Calu3 (cell line): ENCODE measurements around the gene PAX7. TPM values are rescaled to one million over a fixed set of nuclear protein-coding genes. Genes with fewer than 3 reads are reported as not detected.

Experiments
- BruUV-seq: library from RNA; stranded (reverse); fragments of 400-500 nt; replicated peaks from 2 replicates; lab custom pipeline; 2021; lab: Mats Ljungman, UMichigan
- CTCF ChIA-PET: fragments of 300-600 bp; sonication (Branson Sonifier 250); formaldehyde crosslinking; loops from one replicate; lab custom pipeline; 2022; ENCODE audit warnings: antibody characterized with exemption; lab: Charles Lee
- DNase-seq: peaks from one replicate; pipeline ENCODE4 v3.0.0; 2022
- H3K27ac Mint-ChIP-seq: one replicate; pipeline ENCODE4 v1.8.0; 2022; ENCODE audit warnings: mixed read lengths; ENCODE audit not compliant: unreplicated experiment
- H3K27me3 Mint-ChIP-seq: one replicate; pipeline ENCODE4 v1.8.0; 2022; ENCODE audit warnings: mixed read lengths; ENCODE audit not compliant: unreplicated experiment
- H3K36me3 Mint-ChIP-seq: one replicate; pipeline ENCODE4 v1.8.0; 2022; ENCODE audit warnings: mild to moderate bottlenecking, moderate library complexity, mixed read lengths; ENCODE audit not compliant: insufficient read depth, unreplicated experiment
- H3K4me1 Mint-ChIP-seq: one replicate; pipeline ENCODE4 v1.8.0; 2022; ENCODE audit warnings: mild to moderate bottlenecking, low read depth, mixed read lengths; ENCODE audit not compliant: unreplicated experiment
- H3K4me3 Mint-ChIP-seq: one replicate; pipeline ENCODE4 v1.8.0; 2022; ENCODE audit warnings: mild to moderate bottlenecking, low read depth, moderate library complexity, mixed read lengths; ENCODE audit not compliant: unreplicated experiment
- H3K9me3 Mint-ChIP-seq: one replicate; pipeline ENCODE4 v1.8.0; 2022; ENCODE audit warnings: low read depth, mixed read lengths; ENCODE audit not compliant: unreplicated experiment
- intact Hi-C: fragments of 100-400 bp; cut with micrococcal nuclease; formaldehyde crosslinking; loops from one replicate; pipeline ENCODE4 v1.10.0; 2022; ENCODE audit not compliant: unreplicated experiment
- total RNA-seq: library from RNA; stranded (reverse); gene quantifications from 2 replicates; pipeline ENCODE4 v1.2.3, GENCODE V29; 2022
- TF ChIP-seq, protein P1 (sequence below): fragments of 200-600 bp; IDR thresholded peaks from one replicate; pipeline ENCODE4 v1.8.0; 2022; ENCODE audit warnings: antibody characterized with exemption; ENCODE audit not compliant: unreplicated experiment

Gene PAX7
- total RNA-seq, 1 experiment from 2014 or later = not detected

DNA sequence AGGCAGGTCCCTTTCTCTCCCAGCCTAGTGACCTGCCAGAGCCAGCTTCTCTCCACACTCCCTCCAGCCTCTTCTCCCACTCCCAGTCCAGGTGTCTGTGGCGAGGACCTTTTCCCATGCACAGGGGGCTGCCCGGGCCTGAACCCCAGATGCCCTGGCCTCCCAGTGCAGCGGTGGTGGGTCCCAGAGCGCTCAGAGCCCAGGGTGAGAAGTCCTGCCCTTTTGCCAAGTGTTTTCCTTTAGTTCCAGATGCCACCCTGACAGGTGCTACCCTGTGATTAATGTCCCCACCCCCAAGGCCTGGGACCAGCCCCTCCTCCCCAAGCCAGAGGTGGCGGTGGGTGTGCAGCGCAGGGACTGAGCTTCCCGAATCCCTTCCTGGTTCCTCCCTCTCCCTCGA is 90.4 kb downstream of the PAX7 start:
- no TSS peak for BruUV-seq
- CTCF ChIA-PET = no interaction called here
- peaks cover 92% of the 10 kb centered on the region for H3K27me3 Mint-ChIP-seq
- H3K27ac Mint-ChIP-seq = no peak overlapping the region
- no peaks in the 10 kb centered on the region for H3K36me3 Mint-ChIP-seq
- H3K4me1 Mint-ChIP-seq = no peaks in the 10 kb centered on the region
- intact Hi-C loops = no loop called here
- no peak overlapping the region for H3K4me3 Mint-ChIP-seq
- TF ChIP-seq, protein P1, sequence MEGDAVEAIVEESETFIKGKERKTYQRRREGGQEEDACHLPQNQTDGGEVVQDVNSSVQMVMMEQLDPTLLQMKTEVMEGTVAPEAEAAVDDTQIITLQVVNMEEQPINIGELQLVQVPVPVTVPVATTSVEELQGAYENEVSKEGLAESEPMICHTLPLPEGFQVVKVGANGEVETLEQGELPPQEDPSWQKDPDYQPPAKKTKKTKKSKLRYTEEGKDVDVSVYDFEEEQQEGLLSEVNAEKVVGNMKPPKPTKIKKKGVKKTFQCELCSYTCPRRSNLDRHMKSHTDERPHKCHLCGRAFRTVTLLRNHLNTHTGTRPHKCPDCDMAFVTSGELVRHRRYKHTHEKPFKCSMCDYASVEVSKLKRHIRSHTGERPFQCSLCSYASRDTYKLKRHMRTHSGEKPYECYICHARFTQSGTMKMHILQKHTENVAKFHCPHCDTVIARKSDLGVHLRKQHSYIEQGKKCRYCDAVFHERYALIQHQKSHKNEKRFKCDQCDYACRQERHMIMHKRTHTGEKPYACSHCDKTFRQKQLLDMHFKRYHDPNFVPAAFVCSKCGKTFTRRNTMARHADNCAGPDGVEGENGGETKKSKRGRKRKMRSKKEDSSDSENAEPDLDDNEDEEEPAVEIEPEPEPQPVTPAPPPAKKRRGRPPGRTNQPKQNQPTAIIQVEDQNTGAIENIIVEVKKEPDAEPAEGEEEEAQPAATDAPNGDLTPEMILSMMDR = no peak
- H3K9me3 Mint-ChIP-seq = no peaks in the 10 kb centered on the region
- DNase-seq = no peak

DNA sequence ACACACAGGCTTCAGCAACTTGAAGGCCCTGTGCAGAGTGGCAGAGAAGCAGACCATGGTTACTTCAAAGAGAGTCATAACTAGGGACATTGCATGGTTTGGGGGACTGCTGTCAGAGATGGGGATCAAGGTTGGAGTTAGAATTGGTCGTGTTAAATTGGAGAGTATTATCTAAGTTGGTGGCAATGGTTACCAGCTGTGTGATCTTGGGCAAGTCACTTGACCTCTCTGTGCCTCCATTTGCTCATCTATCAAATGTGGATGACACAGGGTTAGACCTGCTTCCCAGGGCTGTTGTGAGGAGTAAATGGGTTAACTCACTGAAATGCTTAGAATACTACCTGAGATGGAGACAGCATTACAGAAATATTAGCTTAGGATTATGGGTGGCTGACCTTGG is 91.1 kb downstream of the PAX7 start:
- no peaks in the 10 kb centered on the region for H3K9me3 Mint-ChIP-seq
- no TSS peak for BruUV-seq
- no peaks in the 10 kb centered on the region for H3K4me1 Mint-ChIP-seq
- H3K36me3 Mint-ChIP-seq = no peaks in the 10 kb centered on the region
- intact Hi-C loops = no loop called here
- CTCF ChIA-PET = no interaction called here
- TF ChIP-seq, protein P1 = no peak
- no peak overlapping the region for H3K4me3 Mint-ChIP-seq
- DNase-seq = no peak
- no peak overlapping the region for H3K27ac Mint-ChIP-seq
- peaks cover 92% of the 10 kb centered on the region for H3K27me3 Mint-ChIP-seq

DNA sequence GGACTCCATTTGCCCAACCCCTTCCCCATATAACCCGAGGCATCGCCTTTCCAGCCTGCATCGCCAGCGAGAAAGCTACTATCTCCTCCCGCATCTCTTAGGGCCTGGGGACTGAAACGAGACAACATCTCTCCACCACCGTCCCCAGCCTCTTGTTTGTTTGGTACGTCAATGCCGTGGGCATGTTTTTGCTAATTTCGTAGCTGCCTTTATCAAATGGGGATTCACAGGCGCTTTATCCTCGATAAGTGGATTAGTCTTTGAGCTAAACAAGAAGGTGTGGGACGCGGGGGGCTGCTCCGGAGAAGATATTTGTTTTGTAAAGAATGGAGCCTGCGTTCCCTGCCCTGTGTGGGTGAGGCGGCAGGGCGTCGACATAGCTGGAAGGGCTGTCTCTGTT is 91.6 kb downstream of the PAX7 start:
- H3K27ac Mint-ChIP-seq = no peak overlapping the region
- H3K4me1 Mint-ChIP-seq = no peaks in the 10 kb centered on the region
- TF ChIP-seq, protein P1 = no peak
- intact Hi-C loops = no loop called here
- BruUV-seq = no TSS peak
- no peaks in the 10 kb centered on the region for H3K9me3 Mint-ChIP-seq
- CTCF ChIA-PET = interaction anchor here (0.8 kb wide), 1 partner anchor 15 kb away, joined by 3 read pairs; no protein-coding TSS in a partner anchor
- no peak overlapping the region for H3K4me3 Mint-ChIP-seq
- DNase-seq = no peak
- H3K27me3 Mint-ChIP-seq = peaks cover 92% of the 10 kb centered on the region
- H3K36me3 Mint-ChIP-seq = no peaks in the 10 kb centered on the region

DNA sequence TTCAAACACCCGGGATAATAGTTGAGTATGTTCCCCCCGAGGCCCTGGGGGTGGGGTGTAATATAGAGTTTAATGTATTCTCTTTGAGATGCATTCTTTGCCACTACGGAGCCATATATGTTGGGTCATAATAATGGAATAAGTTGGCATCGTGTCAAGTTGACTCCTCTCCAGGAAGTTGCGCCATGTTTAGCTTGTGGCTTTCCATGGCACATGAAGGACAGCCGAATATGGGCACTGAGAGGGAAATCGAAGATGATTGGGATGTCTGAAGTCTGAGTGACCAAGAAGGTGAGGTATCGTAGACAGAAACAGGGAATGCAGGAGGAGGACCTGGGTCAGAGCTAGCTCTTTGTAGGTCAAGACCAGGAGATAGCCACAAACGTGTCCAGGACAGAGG is 92.6 kb downstream of the PAX7 start:
- TF ChIP-seq, protein P1 = no peak
- no peaks in the 10 kb centered on the region for H3K9me3 Mint-ChIP-seq
- CTCF ChIA-PET = no interaction called here
- BruUV-seq = no TSS peak
- H3K4me3 Mint-ChIP-seq = no peak overlapping the region
- intact Hi-C loops = no loop called here
- no peak for DNase-seq
- no peaks in the 10 kb centered on the region for H3K36me3 Mint-ChIP-seq
- H3K27ac Mint-ChIP-seq = no peak overlapping the region
- no peaks in the 10 kb centered on the region for H3K4me1 Mint-ChIP-seq
- peaks cover 92% of the 10 kb centered on the region for H3K27me3 Mint-ChIP-seq
